Liver (tissue), 9 donors: ENCODE data around the gene NPW. TPM values are rescaled to one million over a fixed set of nuclear protein-coding genes. Genes with fewer than 3 reads are reported as not detected.

Experiments
- DNase-seq: peaks from one replicate; pipeline ENCODE4 v3.0.0-alpha.2; 2017; ENCODE audit warnings: low spot score
- H3K27ac ChIP-seq, 2 donors: one replicate each; pipeline ENCODE4 v1.7.0; 2013; ENCODE audit warnings: inconsistent platforms in 2 of 2, low read length in 2 of 2, control low read depth in 1 of 2, low read depth in 1 of 2, mild to moderate bottlenecking in 1 of 2
- H3K27me3 ChIP-seq, 4 donors: one replicate each; pipeline versions ENCODE4 v1.6.1 to v1.7.0; 2013; ENCODE audit warnings: low read length in 3 of 4, inconsistent platforms in 1 of 4, mild to moderate bottlenecking in 1 of 4, moderate library complexity in 1 of 4; ENCODE audit not compliant: control insufficient read depth in 4 of 4, insufficient read depth in 4 of 4
- H3K36me3 ChIP-seq, 4 donors: one replicate each; pipeline versions ENCODE4 v1.6.1 to v1.7.0; 2013; ENCODE audit warnings: low read length in 3 of 4, mild to moderate bottlenecking in 3 of 4, low read depth in 1 of 4, moderate library complexity in 1 of 4; ENCODE audit not compliant: control insufficient read depth in 4 of 4, insufficient read depth in 3 of 4
- H3K4me1 ChIP-seq, 4 donors: one replicate each; pipeline versions ENCODE4 v1.6.1 to v1.7.0; 2013; ENCODE audit warnings: low read length in 3 of 4, mild to moderate bottlenecking in 3 of 4, moderate library complexity in 1 of 4; ENCODE audit not compliant: control insufficient read depth in 4 of 4, insufficient read depth in 4 of 4
- H3K4me3 ChIP-seq, 3 donors: one replicate each; pipeline versions ENCODE4 v1.6.1 to v1.7.0; 2013; ENCODE audit warnings: low read length in 3 of 3, control low read depth in 1 of 3, low read depth in 1 of 3, mild to moderate bottlenecking in 1 of 3
- H3K9ac ChIP-seq, 2 donors: one replicate each; pipeline ENCODE4 v1.7.0; 2013; ENCODE audit warnings: low read length in 2 of 2, mild to moderate bottlenecking in 2 of 2, moderate library complexity in 2 of 2, control low read depth in 1 of 2, low read depth in 1 of 2
- H3K9me3 ChIP-seq, 4 donors: one replicate each; pipeline versions ENCODE4 v1.6.1 to v1.7.0; 2013; ENCODE audit warnings: low read length in 3 of 4; ENCODE audit not compliant: control insufficient read depth in 4 of 4
- EGR1 ChIP-seq, 2 donors: IDR thresholded peaks; 2 replicates each; pipeline ENCODE4 v1.6.1; 2016 to 2018; ENCODE audit warnings: antibody characterized with exemption in 2 of 2, low read depth in 2 of 2
- FOXA1 ChIP-seq: IDR thresholded peaks from 2 replicates; pipeline ENCODE4 v1.6.1; 2016; ENCODE audit warnings: antibody characterized with exemption
- FOXA2 ChIP-seq: IDR thresholded peaks from 2 replicates; pipeline ENCODE4 v1.6.1; 2016; ENCODE audit warnings: antibody characterized with exemption
- GABPA ChIP-seq, 2 donors: IDR thresholded peaks in 1 of 2; conservative IDR thresholded peaks in 1 of 2; 2 replicates each; pipeline ENCODE4 v1.6.1; 2016; ENCODE audit warnings: antibody characterized with exemption in 2 of 2, mild to moderate bottlenecking in 1 of 2, moderate library complexity in 1 of 2
- HNF4A ChIP-seq, 2 donors: conservative IDR thresholded peaks; 2 replicates each; pipeline ENCODE4 v1.6.1; 2016; ENCODE audit warnings: antibody characterized with exemption in 2 of 2, mild to moderate bottlenecking in 2 of 2
- HNF4G ChIP-seq: IDR thresholded peaks from 2 replicates; pipeline ENCODE4 v1.6.1; 2016; ENCODE audit warnings: antibody characterized with exemption
- MAX ChIP-seq: IDR thresholded peaks from 2 replicates; pipeline ENCODE4 v1.6.1; 2016; ENCODE audit warnings: antibody characterized with exemption
- NR2F2 ChIP-seq: IDR thresholded peaks from 2 replicates; pipeline ENCODE4 v1.6.1; 2016; ENCODE audit warnings: antibody characterized with exemption
- RAD21 ChIP-seq, 2 donors: IDR thresholded peaks; 2 replicates each; pipeline ENCODE4 v1.6.1; 2016; ENCODE audit warnings: antibody characterized with exemption in 2 of 2, mild to moderate bottlenecking in 2 of 2
- RXRA ChIP-seq, 2 donors: IDR thresholded peaks; 2 replicates each; pipeline ENCODE4 v1.6.1; 2017 to 2018; ENCODE audit warnings: antibody characterized with exemption in 2 of 2, mild to moderate bottlenecking in 1 of 2
- SP1 ChIP-seq: IDR thresholded peaks from 2 replicates; pipeline ENCODE4 v1.6.1; 2018; ENCODE audit warnings: antibody characterized with exemption, mild to moderate bottlenecking
- TAF1 ChIP-seq: conservative IDR thresholded peaks from 2 replicates; pipeline ENCODE4 v1.6.1; 2016; ENCODE audit warnings: antibody characterized with exemption, mild to moderate bottlenecking
- YY1 ChIP-seq: IDR thresholded peaks from 2 replicates; pipeline ENCODE4 v1.6.1; 2016; ENCODE audit warnings: antibody characterized with exemption, mild to moderate bottlenecking
- WGBS: extraction: QIAGEN DNeasy Blood & Tissue Kit; methylation state at CpG from one replicate; pipeline ENCODE4 v1.1.7; 2013; 5-methylcytosine and 5-hydroxymethylcytosine counted together
- polyA plus RNA-seq, 2 donors: library from polyadenylated mRNA; stranded (reverse) in 1 of 2; unstranded in 1 of 2; fragments of 200-250 nt in 1 of 2; fragments of >200 nt in 1 of 2; fragmentation: Nextera tagmentation in 1 of 2; extraction: Ambion mirVana in 1 of 2; gene quantifications; one replicate each; pipeline versions ENCODE4 v1.2.1 to v1.2.3, GENCODE V29; 2013 to 2015
- total RNA-seq, 2 donors: library from RNA; depleted of rRNA; stranded (reverse); fragments of >200 nt; gene quantifications; one replicate each; pipeline ENCODE4 v1.2.3, GENCODE V29; 2014
- TF ChIP-seq, protein P1 (sequence below): IDR thresholded peaks from 2 replicates; pipeline ENCODE4 v1.6.1; 2016; ENCODE audit warnings: antibody characterized with exemption, mild to moderate bottlenecking
- TF ChIP-seq, protein P2 (sequence below): IDR thresholded peaks from 2 replicates; pipeline ENCODE4 v1.6.1; 2016; ENCODE audit warnings: antibody characterized with exemption
- TF ChIP-seq, protein P3 (sequence below): fragments of 150-350 bp; IDR thresholded peaks from 2 replicates; pipeline ENCODE4 v1.5.1; 2017; ENCODE audit warnings: improper control_type of control experiment, low read depth, low read length; ENCODE audit not compliant: missing input control
- TF ChIP-seq, protein P4 (sequence below): IDR thresholded peaks from 2 replicates; pipeline ENCODE4 v1.6.1; 2016; ENCODE audit warnings: antibody characterized with exemption
- donor health status: healthy.
- donor health status: healthy.
- donor health status: healthy.
- donor health status: healthy.
- donor health status: healthy.

NPW gene
- total and polyA plus RNA-seq, 4 donors, result 1.3 to 20.6 (median 9.1) TPM

GRCh38 chr16:1976951-1977874 lies 42.4 kb upstream of the NPW start:
- H3K27me3 ChIP-seq, result no peaks in the 10 kb centered on the region
- no peak overlapping the region for H3K4me3 ChIP-seq
- H3K36me3 ChIP-seq, result peaks cover 14 to 41% (median 16%) of the 10 kb centered on the region in 4 donors
- peaks cover 7 to 26% (median 11%) of the 10 kb centered on the region in 4 donors for H3K4me1 ChIP-seq
- 94% methylated on average over 33 of the region's 33 CpGs for WGBS
- H3K9me3 ChIP-seq, result no peaks in the 10 kb centered on the region
- H3K27ac ChIP-seq, result no peak overlapping the region
- H3K9ac ChIP-seq, result no peak overlapping the region
- TF ChIP-seq NR2F2, result no peak
- TF ChIP-seq RXRA (IDR thresholded peaks at IDR 0.05), result no peak
- TF ChIP-seq, protein P1, sequence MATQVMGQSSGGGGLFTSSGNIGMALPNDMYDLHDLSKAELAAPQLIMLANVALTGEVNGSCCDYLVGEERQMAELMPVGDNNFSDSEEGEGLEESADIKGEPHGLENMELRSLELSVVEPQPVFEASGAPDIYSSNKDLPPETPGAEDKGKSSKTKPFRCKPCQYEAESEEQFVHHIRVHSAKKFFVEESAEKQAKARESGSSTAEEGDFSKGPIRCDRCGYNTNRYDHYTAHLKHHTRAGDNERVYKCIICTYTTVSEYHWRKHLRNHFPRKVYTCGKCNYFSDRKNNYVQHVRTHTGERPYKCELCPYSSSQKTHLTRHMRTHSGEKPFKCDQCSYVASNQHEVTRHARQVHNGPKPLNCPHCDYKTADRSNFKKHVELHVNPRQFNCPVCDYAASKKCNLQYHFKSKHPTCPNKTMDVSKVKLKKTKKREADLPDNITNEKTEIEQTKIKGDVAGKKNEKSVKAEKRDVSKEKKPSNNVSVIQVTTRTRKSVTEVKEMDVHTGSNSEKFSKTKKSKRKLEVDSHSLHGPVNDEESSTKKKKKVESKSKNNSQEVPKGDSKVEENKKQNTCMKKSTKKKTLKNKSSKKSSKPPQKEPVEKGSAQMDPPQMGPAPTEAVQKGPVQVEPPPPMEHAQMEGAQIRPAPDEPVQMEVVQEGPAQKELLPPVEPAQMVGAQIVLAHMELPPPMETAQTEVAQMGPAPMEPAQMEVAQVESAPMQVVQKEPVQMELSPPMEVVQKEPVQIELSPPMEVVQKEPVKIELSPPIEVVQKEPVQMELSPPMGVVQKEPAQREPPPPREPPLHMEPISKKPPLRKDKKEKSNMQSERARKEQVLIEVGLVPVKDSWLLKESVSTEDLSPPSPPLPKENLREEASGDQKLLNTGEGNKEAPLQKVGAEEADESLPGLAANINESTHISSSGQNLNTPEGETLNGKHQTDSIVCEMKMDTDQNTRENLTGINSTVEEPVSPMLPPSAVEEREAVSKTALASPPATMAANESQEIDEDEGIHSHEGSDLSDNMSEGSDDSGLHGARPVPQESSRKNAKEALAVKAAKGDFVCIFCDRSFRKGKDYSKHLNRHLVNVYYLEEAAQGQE, result no peak
- TF ChIP-seq, protein P2, sequence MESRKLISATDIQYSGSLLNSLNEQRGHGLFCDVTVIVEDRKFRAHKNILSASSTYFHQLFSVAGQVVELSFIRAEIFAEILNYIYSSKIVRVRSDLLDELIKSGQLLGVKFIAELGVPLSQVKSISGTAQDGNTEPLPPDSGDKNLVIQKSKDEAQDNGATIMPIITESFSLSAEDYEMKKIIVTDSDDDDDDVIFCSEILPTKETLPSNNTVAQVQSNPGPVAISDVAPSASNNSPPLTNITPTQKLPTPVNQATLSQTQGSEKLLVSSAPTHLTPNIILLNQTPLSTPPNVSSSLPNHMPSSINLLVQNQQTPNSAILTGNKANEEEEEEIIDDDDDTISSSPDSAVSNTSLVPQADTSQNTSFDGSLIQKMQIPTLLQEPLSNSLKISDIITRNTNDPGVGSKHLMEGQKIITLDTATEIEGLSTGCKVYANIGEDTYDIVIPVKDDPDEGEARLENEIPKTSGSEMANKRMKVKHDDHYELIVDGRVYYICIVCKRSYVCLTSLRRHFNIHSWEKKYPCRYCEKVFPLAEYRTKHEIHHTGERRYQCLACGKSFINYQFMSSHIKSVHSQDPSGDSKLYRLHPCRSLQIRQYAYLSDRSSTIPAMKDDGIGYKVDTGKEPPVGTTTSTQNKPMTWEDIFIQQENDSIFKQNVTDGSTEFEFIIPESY, result no peak
- TF ChIP-seq HNF4G, result no peak
- no peak for TF ChIP-seq EGR1 (IDR thresholded peaks at IDR 0.05; ENCODE audit: low read depth in 2 of 2)
- no peak for TF ChIP-seq FOXA2
- TF ChIP-seq, protein P3, sequence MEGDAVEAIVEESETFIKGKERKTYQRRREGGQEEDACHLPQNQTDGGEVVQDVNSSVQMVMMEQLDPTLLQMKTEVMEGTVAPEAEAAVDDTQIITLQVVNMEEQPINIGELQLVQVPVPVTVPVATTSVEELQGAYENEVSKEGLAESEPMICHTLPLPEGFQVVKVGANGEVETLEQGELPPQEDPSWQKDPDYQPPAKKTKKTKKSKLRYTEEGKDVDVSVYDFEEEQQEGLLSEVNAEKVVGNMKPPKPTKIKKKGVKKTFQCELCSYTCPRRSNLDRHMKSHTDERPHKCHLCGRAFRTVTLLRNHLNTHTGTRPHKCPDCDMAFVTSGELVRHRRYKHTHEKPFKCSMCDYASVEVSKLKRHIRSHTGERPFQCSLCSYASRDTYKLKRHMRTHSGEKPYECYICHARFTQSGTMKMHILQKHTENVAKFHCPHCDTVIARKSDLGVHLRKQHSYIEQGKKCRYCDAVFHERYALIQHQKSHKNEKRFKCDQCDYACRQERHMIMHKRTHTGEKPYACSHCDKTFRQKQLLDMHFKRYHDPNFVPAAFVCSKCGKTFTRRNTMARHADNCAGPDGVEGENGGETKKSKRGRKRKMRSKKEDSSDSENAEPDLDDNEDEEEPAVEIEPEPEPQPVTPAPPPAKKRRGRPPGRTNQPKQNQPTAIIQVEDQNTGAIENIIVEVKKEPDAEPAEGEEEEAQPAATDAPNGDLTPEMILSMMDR, result no peak
- no peak for TF ChIP-seq FOXA1
- TF ChIP-seq HNF4A (conservative IDR thresholded peaks at IDR 0.05), result no peak
- TF ChIP-seq, protein P4, sequence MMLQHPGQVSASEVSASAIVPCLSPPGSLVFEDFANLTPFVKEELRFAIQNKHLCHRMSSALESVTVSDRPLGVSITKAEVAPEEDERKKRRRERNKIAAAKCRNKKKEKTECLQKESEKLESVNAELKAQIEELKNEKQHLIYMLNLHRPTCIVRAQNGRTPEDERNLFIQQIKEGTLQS, result no peak
- no peak for TF ChIP-seq TAF1
- no peak for TF ChIP-seq MAX
- no peak for TF ChIP-seq YY1
- TF ChIP-seq RAD21 (IDR thresholded peaks at IDR 0.05), result no peak
- no peak for TF ChIP-seq GABPA (IDR thresholded peaks at IDR 0.05 in 1 of 2, conservative IDR thresholded peaks at IDR 0.05 in 1 of 2)
- no peak for TF ChIP-seq SP1
- DNase-seq, result no peak
